ENCODE measurements around the gene EPS8.
"Not testable (repeated sequence)": the region's sequence is repeated elsewhere in the genome, so short reads cannot be mapped to it uniquely, and the experiment has no call there.

Gene EPS8

DNA sequence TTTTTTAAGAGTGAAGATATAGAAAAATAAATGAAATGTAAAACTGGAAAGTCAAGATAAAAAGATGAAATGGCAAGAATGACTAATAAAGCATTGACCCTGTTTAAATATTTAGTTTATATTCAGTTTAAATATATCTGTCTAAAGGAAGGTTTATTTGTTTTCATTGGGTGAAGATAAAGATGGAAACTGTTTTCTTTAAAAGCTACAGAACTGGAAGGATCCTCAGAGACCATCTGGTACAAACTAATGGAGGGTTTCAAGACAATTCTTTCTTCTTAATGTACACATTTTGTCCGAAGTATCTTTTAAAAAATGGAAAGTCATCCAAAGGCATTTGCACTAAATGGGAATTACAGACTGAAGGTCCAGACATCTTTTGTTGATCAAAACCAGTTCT is 142.6 kb downstream of the EPS8 start:
- DNase-seq (ENCODE audit: low read depth), result no peak

DNA sequence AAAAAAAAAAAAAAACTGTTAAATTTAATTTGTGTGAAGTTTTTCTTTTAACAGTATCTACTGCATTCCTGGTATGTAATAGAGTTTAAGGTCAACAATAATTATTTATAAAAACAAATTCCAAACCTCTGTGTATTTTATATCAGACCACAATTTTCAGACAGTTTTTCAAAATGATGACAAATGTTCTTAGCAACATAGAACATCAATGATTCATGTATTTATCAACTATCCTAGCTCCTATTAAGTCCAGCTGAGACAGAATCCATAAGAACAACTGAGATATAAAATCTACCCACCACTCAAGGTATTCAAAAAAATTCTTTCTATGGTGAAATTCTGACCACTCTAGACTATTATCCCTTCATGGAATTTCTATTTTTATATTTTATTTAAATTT is 144.5 kb downstream of the EPS8 start:
- DNase-seq (ENCODE audit: low read depth), result no peak

DNA sequence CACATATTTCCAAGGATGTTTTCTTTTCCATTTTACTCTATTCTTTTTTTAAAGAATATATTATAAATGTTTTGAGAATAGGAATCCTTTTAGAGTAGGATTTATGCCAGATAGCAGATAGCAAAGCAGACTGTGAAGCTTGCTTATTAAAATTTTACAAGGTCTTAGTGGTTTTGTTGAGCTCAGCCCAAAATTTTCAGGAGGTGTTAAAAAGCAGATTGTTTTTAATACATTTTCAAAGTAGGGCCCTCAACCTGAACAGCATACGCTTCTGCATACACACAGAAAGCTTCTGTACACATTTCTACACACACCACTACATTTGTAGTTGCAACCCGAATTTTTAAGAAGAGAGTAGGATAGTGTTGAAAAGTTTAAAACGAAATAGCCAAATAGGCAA is 151.0 kb downstream of the EPS8 start:
- no peak for DNase-seq (ENCODE audit: low read depth)

DNA sequence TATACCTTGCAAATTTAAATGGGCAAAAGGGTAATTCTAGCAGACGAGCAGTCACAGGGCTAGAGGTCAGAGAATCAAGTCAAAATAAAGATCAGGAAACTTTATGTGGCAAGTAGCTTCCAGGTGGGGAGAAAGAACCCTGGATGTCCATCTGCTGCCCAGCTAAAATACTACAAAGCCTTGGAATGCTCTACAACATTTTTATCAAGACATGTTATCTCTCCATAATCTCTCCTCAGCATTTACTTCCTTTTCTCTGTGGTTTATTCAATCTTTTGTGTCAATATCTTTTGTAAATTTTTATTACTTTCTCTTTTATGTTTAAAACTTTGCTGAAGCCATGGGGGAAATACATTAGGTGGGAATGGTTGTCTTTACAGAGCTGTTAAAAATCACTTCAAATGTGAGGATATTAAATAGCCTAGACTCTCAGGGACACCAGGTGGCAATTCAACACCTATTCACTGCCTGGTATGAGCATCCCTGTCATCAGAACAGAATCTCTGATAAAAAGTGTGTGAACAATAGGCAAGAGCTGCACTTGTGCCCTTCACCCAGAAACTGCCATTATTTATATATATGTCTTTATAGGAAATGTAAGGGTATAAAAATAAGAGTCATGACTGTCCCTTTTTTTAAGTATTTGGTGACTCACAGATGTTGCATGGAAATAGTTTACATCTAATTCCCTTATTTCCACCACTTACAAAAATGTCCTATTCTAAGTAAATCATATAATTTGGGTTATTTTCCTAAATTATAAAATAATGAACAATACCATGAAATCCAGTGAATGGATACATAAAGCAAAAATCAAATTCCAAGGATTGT is 152.9 kb downstream of the EPS8 start:
- DNase-seq (ENCODE audit: low read depth), result no peak

DNA sequence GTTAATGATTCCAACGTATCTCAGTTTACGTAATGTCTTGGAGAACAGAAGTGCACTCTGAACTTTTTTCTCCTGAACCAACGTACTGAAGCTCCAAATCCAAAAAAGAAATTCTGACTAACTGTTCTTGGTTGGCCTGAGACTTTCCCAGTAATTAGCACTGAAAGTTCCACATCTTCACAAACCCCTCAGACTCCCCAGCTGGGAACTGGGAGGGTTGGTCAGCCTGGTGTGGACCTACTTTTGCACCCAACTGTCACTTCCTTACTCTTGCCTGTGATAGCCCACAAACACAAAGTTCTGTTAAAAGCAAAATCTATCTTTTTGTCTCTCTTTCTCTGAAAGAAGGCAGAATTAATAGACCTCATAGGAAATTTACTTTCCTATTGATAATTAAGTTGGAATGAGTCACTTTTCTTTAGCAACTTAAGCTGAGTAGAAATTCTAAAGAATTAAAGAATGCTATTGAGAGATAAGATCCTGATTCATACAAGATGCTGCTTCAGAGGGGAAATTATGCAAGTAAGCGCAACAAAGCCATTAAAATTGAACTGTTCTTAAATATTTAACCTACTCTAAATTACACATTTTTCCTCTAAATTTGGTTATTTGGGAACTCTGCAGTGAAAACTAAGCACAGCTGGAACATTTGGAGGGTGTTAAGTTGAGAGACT is 155.0 kb downstream of the EPS8 start:
- DNase-seq (ENCODE audit: low read depth), result no peak

DNA sequence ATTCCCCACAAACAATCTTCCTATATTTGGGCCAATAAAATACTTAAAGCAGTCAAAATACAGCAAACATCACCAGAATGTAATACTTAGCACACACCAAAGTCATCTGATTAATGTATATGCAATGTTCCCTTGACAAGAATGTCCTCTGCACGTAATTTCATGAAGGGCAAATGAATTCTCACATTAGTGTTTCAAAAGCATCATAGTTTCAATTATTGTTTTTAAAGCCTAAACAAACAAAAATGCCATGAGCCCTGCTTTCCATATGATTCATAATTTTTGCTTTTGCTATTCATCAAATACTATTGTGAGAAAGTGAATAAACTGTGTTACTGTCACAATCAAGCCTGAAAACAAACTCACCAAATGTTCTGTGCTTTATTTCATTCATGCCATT is 156.0 kb downstream of the EPS8 start:
- no peak for DNase-seq (ENCODE audit: low read depth)

DNA sequence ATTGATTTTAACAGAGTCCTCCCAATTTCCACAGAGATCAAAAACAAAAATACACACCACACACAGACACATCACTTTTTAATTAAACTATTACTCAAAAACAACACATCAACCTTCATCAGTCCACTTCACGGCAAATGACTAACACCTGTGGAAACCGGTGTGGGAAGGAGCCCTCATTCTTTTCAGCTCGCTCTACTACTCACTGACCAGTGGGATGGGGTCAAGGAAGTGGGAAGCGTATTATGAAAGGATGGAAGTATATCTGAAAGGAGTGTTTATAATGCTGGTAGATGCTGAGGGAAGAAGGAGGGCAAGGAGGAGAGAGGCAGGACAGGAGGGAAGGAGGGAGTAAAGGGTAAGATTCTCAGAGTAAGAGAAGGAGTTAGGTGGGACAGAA is 156.5 kb downstream of the EPS8 start:
- DNase-seq (ENCODE audit: low read depth), result no peak

DNA sequence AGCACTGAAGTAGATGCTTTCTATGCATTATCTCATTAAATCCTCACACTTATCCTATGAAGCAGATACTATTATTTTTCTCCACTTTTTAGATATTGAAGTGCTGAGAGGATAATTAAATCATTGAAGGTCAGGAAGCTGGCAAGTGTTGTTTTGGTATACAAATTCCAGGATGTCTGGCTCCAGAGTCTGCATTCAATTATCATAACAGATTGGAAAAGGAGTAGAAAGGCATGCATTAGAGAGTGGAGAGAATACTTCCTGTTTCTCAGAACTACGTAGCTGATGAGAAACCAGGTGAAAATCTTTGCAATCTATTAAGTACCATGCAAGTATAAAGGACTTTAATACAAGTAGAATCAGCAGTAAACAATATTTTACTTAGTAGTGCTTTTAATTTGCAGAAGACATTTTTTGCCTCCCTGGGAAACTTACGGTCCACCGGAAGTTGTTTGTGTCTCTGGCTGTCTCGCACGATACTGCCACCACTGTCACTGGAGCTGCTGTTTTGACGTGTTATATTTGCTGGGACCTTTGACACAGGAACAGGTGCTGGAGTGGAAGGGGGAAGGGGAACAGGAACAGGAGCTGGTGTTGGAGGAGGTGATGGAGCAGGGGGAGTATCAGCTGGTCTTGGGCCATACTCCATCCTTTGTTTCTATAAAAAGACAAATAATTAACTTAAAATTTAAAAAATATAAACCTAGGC is 158.0 kb downstream of the EPS8 start:
- no peak for DNase-seq (ENCODE audit: low read depth)

DNA sequence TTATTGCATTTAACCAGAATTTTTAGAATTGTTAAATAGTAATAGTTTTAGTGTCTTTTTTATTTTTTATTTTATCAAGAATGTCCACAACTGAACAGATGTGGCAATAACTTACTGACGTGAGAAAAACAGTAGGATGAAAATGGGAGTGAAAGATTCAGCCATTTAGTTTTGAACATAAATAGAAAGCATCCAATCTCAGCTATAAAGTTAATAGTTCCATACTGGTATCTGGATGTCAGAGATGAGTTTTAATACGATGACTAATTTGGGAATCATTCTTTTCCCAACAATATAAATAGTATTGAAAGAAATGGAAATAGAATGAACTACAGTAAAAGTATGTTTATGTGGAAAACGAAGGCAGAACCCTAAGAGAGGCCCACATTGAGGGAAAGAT is 159.4 kb downstream of the EPS8 start:
- DNase-seq (ENCODE audit: low read depth), result no peak

DNA sequence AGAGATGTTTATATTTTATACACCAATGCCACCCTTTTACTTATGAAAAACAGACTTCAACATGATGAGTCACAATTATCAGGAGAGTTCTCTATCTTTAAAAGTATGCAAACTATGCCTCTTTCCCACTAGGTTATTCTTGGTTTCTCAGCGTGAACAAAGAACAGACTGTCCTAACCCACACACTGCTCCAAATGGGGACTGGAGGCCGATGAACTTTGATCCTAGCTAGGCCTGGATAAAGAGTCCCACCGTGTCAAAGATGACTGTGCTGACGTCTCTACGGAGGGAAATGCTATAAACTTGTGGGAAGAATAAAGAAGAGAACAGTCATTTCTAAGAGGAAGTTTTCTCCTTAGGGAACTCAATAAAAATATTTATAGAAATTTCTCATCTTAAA is 160.1 kb downstream of the EPS8 start:
- DNase-seq (ENCODE audit: low read depth), result no peak

DNA sequence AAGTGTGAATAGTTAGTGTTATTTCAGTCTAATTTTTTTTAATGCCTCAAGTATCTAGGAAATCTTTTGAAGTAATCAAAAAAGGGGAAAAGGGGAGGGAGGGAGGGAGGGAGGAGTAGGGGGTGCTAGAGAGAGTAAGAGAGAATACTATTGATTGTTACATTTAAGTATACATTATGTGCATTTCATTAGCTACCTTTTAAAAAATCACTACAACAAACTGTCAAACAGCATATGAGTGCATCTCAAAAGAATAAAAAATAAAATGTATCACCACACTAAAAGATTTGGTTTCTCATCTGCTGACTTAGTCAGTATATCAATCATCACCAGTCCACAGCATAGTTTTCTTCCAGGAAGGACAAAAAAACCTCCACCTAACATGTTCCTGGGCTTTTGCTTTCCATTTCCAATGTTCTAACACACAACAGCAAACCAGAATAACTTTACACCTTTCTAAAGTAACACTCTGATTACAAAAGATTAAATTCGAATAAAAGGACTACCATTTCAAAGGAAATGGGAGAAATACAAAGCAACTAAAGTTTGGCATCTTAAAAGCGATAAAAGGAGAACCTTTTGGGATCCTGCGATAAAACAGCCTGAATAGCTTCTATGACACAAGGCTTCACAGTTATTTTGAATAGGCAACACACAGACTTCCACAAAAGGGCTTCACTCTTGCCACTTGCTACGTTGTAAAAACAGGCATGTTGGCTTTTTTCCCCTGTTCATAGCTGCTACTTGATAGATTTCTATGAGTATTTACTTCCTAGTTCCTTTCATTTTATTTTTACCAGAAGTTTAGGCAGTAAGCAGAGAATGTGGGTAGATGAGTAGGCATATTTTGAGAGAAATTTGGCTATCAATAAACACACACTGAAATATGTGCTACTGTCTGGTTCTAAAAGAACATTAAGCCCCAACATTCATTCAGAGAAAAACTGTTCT is 160.9 kb downstream of the EPS8 start:
- no peak for DNase-seq (ENCODE audit: low read depth)

DNA sequence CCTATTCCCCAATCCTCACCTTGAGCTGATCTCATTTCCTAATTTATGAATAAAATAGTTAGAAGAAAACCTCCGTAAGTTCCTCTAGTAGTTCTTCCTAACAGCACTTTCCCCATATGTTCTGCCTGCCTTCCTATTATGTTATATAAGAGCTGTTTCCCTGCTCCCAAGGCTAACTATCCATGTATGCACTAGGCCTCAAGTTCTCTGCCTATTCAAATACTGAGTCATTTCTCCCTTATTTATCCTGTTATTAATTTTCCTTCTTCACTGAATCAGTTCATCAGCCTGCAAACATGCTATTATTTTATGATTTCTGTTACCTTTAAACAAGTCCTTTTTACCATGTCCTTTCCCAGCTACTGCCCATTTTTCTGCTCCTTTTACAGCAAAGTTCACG is 164.1 kb downstream of the EPS8 start:
- no peak for DNase-seq (ENCODE audit: low read depth)

DNA sequence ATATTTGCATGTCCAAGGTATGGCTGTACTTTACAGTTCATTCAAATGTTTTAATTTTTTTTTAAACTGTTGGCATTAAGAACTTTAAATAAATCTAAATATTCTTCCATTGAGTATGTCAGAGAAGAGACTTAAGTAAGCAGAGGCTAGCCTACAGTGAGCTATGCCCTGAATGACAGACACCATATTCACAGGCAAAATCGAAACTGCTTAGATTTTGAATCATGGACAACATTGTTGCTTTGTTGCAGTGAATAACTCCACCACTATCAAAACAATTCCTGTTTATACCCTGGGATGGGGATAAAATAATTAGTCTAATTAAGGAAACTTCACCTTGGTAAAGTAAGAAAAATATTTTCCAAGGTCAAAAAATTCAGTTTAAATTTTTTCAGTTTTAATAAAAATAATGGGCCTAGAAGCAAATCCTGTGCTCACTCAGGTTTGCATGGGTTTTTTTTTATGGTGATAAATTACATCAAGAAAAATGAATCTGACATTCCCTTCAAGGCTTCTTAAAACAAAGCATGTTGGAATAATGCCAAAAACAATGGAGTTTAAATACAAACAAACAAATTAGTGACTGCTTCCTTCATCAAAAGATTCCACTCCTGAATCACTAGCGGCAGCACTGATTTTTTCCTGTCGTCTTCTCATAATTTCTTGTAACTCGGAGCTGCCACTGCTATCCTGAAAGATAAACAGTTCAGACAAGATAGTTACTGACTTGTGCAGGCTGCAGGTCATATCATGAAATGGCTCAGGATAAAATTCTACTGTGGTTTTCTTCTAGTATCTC is 168.2 kb downstream of the EPS8 start:
- DNase-seq (ENCODE audit: low read depth), result no peak

DNA sequence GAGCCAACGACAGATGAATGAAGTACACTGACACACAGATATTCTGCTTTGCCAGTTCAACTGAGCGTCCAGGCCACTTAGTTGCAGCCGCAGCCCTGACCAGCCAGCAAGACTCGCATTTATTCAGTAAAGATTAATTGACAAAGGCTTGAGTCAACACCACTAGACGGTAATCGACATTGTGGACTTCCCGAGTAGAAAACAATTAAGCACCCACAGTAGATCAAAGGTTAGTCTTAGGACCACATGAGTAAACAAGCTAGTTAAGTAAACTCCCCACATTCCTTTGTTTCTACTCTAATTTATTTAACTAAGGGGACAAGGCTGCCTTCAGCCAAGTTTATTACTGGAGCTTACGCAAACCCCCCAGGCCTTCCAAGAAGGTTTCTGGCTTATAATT is 172.7 kb downstream of the EPS8 start:
- not testable (repeated sequence) for DNase-seq (ENCODE audit: low read depth)

DNA sequence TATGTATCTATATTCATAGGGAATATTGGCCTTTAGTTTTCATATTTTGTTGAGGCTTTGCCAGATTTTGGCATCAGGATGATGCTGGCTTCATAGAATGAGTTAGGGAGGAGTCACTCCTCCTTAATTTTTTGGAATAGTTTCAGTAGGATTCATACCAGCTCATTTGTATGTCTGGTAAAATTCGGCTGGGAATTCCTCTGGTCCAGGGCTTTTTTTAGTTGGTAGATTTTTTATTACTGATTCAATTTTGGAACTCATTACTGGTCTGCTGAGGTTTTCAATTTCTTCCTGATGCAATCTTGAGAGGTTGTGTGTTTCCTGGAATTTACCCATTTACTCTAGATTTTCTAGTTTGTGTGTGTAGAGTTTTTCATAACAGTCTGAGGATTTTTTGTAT is 175.2 kb downstream of the EPS8 start:
- DNase-seq (ENCODE audit: low read depth), result no peak

DNA sequence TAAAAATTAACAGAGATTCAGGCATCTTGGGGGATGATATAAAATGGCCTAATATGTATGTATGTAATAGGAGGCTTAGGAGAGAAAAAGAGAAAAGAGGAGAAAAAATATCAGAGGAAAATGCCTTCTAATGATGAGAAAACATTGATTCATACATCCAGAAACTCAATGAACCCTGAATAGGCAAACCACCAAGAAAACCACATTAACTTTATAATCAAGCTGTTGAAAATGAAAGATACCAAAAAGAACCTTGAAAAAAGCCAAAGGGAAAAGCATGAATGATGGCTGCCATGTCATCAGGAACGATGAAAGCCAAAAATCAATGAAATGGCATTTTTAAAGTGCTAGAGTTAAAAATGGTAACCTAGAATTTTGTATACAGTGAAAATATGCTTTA is 180.2 kb downstream of the EPS8 start:
- DNase-seq (ENCODE audit: low read depth), result no peak

DNA sequence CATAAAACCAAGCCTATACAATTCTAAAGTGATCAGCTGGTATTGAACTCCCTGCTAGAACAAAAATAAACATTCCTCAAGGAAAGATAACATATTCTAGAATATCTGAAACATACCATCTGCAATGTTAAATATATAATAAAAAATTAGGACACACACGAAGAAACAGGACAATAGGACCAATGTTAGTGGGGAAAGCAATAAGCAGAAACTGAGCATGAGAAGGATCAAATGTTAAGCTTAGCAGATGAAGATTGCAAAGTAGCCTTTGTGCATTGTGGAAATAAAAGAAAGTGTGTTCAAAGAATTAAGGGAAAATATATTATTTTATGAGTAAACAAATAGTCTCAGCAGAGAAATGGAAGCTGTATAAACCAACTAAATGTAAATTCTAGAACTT is 180.8 kb downstream of the EPS8 start:
- DNase-seq (ENCODE audit: low read depth), result no peak

DNA sequence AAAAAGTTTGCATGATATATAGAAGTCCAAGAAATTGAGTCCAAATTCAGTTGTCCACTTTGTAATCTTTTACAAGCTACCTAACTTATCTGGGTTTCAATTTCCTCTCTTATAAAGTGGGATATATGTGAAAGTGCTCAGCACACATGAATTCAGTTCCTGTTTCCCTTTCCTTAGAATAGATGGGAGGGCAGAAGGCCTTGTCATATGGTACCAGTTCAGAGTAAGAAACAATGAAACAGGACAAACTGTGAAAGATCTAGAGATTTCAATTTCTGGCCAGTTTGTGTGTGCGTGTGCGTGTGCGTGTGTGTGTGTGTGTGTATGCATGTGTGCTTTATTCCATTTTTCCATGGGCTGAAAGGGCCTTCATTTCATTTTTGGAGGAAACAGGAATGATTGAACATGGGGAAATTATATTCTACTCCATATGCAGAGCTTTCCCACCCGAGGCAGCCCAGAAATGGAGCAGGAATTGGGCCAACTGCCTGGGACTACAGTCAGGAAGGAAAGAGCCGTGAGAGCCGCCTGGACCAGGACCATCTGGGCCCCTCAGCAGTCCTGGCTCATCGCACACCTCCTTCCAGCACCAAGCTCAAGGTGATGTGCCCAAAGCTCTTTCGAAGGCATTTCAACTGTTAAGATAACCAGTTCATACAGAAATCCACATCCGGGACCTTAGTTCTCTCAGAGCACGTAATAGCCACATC is 183.2 kb downstream of the EPS8 start:
- DNase-seq (ENCODE audit: low read depth), result no peak

DNA sequence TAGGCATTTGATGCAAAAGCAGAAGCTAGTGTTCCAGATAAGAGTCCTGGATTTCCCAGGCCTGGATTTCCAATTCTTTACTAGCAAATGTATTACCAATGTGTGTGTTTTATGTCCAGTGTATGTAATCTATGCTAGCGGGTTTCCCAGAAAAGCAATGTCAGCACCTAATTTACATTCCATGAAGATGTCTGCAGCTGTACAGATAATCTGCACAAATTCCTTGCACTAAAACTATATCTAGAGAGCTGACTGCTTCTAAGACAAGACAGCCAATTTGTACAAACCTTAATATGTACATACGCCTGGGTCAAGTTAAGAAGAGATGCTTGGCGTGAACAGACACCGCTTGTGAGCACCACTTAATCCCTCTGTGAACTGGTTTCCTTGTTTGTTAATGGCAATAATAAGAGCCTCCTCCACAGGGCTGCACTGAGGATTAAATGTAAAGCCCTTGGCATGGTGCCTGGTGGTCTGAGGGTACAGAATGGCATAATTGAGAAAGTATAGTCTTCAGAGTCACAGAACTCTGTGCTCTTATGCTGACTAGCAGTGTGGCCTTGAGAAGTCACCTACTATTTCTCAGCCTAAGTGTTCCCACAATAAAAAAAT is 185.6 kb downstream of the EPS8 start:
- no peak for DNase-seq (ENCODE audit: low read depth)

DNA sequence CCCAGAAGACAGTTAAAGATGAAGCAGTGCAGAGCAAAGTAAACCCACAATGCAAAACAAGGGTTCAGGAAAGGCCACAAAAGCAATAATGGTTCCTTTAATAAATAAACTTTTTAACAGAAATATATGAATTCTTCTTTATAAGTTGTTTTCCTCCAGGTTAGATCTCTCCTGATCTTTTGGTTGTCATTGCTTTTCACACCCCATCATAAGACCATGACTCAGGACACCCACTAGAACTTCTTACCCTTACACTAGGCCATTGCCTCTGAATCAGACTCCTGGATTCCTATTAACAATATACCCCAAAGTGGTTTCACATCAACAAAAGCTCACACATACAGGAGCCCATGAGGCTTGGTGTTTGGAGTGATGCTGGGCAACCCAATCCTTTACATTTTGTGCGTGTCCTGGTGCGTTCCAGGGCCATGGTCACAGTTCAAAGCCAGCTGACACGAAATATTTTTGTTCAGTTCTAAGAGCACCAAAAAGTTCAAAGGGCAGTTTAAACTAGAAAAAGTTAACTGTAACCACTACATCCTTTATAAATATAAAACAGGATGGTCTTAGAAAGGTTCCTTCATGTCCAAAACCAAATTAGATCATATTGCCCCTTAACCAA is 187.0 kb downstream of the EPS8 start:
- no peak for DNase-seq (ENCODE audit: low read depth)

Measured in activated T-helper 9 cell treated with anti-CD3 and anti-CD28 coated beads, Interleukin-2, amount 50 U/mL, for 16 hours (primary cell).